Erythroblast (primary cell): ENCODE results near the gene THBS4.

Experiments used
- DNase-seq, 2 experiments: peaks; one replicate each; lab custom pipeline; 2025; lab: John Stamatoyannopoulos, UW
- GATA1 ChIP-seq: IDR thresholded peaks from 2 replicates; pipeline ENCODE4 v1.6.1; 2011; ENCODE audit warnings: low read depth, mild to moderate bottlenecking, control low read depth, low read length, moderate library complexity
- POLR2A ChIP-seq: IDR thresholded peaks from 2 replicates; pipeline ENCODE4 v1.6.1; 2011; ENCODE audit warnings: mild to moderate bottlenecking, low read length

The THBS4 gene

DNA sequence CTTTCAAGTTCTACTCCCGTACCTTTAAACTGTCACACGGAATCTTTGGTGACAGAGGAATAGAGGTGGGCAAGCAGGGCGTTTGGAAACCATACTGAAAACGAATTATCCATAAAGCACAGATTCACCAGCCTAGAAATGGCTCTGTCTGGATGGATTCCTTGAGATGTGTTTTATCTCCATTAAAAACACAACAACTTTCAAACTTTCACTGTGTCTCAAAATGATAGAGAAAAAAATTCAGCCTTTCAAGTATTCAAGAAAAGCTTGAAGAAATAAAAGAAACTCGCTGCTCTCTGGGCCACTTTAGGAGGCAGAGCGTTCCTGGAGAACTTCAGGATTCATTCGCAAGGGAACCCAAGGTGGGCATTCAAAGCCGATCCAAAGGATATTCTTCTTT is 589 bp upstream of the THBS4 start:
- DNase-seq = no peak
- TF ChIP-seq POLR2A (no peak), GATA1 (no peak)

GRCh38 chr5:80035839-80036238 is 691 bp downstream of the THBS4 start:
- no peak for DNase-seq
- TF ChIP-seq POLR2A = no peak
- no peak for TF ChIP-seq GATA1

- no peak for DNase-seq
- TF ChIP-seq POLR2A (no peak), GATA1 (no peak)
Measured at GRCh38 chr5:80036615-80037014, 1.5 kb downstream of the THBS4 start.

DNA sequence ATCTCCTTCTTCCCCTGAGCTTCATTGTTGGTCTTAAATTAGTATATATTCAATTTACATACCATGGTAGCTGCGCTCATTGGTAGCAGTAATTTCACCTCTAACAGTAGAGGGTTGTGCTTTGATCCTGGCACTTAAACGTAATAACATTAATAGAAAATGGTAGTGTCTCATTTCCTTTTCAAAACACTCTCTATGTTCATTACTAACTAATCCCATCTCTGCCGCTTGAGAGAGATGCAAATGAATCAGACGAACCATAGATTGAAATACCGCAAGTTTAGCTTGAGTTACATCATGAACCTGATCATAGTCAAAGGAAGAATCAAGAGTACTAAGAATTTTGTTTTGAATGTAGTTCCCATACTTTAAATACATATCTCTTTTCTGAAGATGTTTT is 2.2 kb downstream of the THBS4 start:
- DNase-seq = no peak
- TF ChIP-seq POLR2A = no peak
- TF ChIP-seq GATA1 = no peak

DNA sequence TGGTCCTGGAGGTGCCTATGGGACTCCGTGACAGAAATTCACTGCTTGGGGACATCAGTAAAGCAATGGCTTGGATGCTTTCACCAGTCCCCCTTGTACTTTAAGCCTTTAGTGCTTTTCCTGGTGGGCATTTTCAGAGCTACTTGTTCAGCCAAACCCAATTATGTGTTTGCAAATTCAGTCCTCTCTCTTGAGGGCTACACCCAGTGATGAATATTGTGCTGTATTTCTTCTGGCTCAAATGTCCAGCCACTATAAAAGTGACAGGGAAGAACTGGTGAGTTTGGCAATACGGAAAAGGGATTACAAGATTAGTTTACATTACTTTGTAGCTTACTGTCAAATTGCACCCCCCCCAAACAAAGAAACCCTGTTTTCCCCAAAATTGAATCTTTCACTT is 4.5 kb downstream of the THBS4 start:
- no peak for TF ChIP-seq GATA1
- no peak for TF ChIP-seq POLR2A
- no peak for DNase-seq

DNA sequence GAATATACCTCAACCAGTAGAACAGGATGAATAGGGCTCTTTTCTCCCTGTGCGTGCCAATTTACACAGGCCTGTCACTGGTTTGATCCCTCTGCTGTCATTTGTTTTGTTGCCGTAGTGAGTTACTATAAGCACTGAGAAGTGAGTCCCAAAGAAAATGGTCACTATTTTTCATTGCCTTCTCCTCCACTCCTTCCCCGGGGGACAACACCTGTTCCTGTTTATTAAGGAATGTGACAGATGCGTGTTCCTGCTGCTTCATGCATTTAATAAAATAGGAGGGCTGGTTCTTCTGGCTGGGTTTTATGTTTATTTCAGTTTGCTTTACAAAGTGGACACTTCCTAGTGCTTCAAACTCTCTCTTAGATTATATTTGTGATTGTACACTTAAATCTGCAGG is 6.4 kb downstream of the THBS4 start:
- DNase-seq = no peak

GRCh38 chr5:80042330-80042729 is 7.2 kb downstream of the THBS4 start:
- TF ChIP-seq POLR2A (no peak), GATA1 (no peak)
- DNase-seq = no peak

More for the DNA sequence above, 6.4 kb downstream of the THBS4 start:
- no peak for TF ChIP-seq GATA1
- no peak for TF ChIP-seq POLR2A

DNA sequence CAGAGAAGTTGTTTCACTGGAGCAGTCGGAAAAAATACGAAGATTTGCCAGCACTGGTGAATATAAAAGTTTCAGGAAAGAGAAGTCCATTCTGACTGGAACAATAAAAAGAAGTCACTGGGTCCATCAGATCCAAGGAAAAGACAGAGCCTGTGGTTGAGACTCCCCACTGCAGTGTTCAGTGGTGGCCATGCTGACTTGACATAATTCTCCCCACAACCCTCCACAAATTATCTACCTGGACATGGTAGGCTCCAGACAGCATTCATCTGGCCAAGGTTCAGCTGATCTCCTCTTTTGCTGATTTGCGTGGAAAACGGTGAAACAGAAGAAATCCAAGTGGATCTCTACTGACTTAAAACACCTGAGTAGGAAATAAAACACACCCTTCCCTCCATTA is 8.0 kb downstream of the THBS4 start:
- TF ChIP-seq GATA1 (no peak), POLR2A (no peak)

GRCh38 chr5:80048084-80048780 is 13.1 kb downstream of the THBS4 start:
- TF ChIP-seq GATA1 (no peak), POLR2A (no peak)
- DNase-seq = no peak

More for the DNA sequence above, 8.0 kb downstream of the THBS4 start:
- DNase-seq = no peak

DNA sequence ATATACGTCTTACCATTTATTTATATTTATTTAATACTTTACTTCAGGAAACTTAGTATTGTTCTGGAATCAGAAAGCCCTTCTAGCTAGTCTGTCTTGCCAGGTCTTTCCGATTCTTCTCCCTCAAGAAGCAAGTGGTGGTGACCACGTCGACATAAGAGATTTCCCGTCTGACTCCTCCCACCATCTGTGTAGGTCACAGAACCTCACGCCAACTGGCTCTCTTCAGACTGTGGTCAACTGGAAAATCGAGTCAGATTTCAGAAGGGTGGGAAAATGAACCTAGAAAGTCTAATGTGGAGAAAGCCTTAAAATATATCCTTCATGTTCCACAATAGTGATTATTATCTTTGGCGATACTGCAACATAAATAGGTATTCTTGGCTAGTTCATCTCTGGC is 17.3 kb downstream of the THBS4 start:
- no peak for TF ChIP-seq POLR2A
- TF ChIP-seq GATA1 = no peak
- DNase-seq = no peak

- TF ChIP-seq GATA1 (no peak), POLR2A (no peak)
- no peak for DNase-seq
Measured at GRCh38 chr5:80054682-80055081, 19.5 kb downstream of the THBS4 start.

DNA sequence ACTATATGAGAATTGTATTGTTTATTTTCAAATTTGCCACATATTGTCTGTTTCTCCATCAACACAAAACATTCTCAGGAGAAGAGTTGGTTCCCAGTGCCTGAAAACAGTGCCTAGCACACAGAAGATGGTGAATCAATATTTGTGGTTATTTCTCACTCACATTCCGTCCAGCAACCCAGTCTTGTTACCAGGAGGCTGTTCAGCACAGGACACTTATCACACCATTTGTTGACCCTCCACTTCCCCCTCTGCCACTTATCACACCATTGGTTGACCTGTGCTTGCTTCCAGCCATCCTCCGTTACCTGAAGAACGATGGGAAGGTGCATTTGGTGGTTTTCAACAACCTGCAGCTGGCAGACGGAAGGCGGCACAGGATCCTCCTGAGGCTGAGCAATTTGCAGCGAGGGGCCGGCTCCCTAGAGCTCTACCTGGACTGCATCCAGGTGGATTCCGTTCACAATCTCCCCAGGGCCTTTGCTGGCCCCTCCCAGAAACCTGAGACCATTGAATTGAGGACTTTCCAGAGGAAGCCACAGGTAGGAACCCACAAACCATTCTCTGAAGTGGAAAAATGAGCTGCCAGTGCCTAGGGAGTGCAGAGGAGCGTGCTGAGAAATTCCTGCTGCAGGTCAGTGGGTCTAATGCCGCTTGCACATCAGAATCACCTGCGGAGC is 20.5 kb downstream of the THBS4 start:
- DNase-seq = no peak
- no peak for TF ChIP-seq GATA1
- no peak for TF ChIP-seq POLR2A

DNA sequence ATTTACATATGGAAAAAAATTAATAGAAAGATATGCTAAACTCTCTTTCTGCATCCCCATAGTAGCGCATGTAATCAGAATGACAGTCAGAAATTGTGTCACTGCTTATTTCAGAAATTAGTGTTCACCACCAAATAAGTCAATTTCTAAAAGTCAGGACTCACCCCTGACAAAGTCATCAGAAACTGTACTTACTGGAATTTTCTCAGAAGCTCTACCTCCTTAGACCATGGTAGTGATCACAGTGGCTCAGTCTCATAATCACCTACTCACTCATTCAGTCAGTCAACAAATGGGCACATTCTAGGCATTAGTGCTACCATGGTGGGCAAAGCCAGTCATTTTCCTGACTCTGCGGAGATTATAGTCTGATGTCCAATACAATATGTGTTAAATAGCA is 22.0 kb downstream of the THBS4 start:
- DNase-seq = no peak
- TF ChIP-seq GATA1 (no peak), POLR2A (no peak)

GRCh38 chr5:80057921-80058320 is 22.8 kb downstream of the THBS4 start:
- TF ChIP-seq POLR2A = no peak
- no peak for DNase-seq
